HEK293 (cell line): ENCODE measurements around the gene MNDA.

Experiments used
- IKZF3 ChIP-seq: fragments of 450-650 bp; IDR thresholded peaks from 2 replicates; pipeline ENCODE4 v1.5.0; 2018; ENCODE audit warnings: missing biosample characterization, mild to moderate bottlenecking, missing genetic modification characterization, moderate library complexity
- PRDM1 ChIP-seq: fragments of 450-650 bp; formaldehyde crosslinking; IDR thresholded peaks from 2 replicates; pipeline ENCODE4; 2016; ENCODE audit warnings: missing biosample characterization, missing genetic modification characterization
- SCRT2 ChIP-seq: fragments of 450-650 bp; formaldehyde crosslinking; IDR thresholded peaks from 2 replicates; pipeline ENCODE4 v1.5.1; 2016; ENCODE audit warnings: missing biosample characterization, missing genetic modification characterization
- YY1 ChIP-seq: fragments of 450-650 bp; formaldehyde crosslinking; IDR thresholded peaks from 2 replicates; pipeline ENCODE4 v1.5.1; 2018; ENCODE audit warnings: missing biosample characterization, missing genetic modification characterization
- ZBTB20 ChIP-seq: fragments of 450-650 bp; formaldehyde crosslinking; IDR thresholded peaks from 2 replicates; pipeline ENCODE4 v1.5.1; 2016; ENCODE audit warnings: missing biosample characterization, missing genetic modification characterization
- ZBTB21 ChIP-seq: fragments of 450-650 bp; formaldehyde crosslinking; IDR thresholded peaks from 2 replicates; pipeline ENCODE4 v1.5.1; 2017; ENCODE audit warnings: missing biosample characterization, missing genetic modification characterization
- TF ChIP-seq, protein P1 (sequence below): fragments of 450-650 bp; formaldehyde crosslinking; IDR thresholded peaks from 2 replicates; pipeline ENCODE4 v1.5.1; 2016; ENCODE audit warnings: missing biosample characterization, missing genetic modification characterization

DNA sequence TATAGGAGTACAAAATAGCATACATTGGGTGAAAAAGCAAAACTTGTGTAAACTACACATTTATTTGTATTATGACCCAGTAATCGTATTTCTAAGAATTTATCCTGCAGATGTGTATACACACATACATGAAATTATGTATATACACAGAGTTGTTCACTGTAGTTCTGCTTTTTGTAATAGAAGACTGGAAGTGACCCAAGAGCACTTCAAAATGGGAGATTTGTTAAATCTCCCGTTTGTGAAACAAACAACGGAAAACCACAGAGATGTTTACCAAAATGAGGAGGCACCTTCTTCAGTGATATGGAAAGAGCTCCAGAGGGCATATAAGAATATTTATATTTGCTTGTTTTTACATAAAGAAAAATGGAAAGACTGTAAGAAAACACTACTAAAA, 18.0 kb upstream of the MNDA start:
- TF ChIP-seq, protein P1, sequence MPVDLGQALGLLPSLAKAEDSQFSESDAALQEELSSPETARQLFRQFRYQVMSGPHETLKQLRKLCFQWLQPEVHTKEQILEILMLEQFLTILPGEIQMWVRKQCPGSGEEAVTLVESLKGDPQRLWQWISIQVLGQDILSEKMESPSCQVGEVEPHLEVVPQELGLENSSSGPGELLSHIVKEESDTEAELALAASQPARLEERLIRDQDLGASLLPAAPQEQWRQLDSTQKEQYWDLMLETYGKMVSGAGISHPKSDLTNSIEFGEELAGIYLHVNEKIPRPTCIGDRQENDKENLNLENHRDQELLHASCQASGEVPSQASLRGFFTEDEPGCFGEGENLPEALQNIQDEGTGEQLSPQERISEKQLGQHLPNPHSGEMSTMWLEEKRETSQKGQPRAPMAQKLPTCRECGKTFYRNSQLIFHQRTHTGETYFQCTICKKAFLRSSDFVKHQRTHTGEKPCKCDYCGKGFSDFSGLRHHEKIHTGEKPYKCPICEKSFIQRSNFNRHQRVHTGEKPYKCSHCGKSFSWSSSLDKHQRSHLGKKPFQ (tag by site-specific recombination) = no peak
- no peak for TF ChIP-seq ZBTB20 (tag by site-specific recombination)
- no peak for TF ChIP-seq PRDM1 (tag by site-specific recombination)
- no peak for TF ChIP-seq ZBTB21
- no peak for TF ChIP-seq SCRT2
- no peak for TF ChIP-seq IKZF3
- no peak for TF ChIP-seq YY1 (tag by site-specific recombination)
